ENCODE results near the gene RSL1D1.
A peak's percentile ranks its signal among the peaks of the same experiment; 100 is the strongest.

Gene RSL1D1

DNA sequence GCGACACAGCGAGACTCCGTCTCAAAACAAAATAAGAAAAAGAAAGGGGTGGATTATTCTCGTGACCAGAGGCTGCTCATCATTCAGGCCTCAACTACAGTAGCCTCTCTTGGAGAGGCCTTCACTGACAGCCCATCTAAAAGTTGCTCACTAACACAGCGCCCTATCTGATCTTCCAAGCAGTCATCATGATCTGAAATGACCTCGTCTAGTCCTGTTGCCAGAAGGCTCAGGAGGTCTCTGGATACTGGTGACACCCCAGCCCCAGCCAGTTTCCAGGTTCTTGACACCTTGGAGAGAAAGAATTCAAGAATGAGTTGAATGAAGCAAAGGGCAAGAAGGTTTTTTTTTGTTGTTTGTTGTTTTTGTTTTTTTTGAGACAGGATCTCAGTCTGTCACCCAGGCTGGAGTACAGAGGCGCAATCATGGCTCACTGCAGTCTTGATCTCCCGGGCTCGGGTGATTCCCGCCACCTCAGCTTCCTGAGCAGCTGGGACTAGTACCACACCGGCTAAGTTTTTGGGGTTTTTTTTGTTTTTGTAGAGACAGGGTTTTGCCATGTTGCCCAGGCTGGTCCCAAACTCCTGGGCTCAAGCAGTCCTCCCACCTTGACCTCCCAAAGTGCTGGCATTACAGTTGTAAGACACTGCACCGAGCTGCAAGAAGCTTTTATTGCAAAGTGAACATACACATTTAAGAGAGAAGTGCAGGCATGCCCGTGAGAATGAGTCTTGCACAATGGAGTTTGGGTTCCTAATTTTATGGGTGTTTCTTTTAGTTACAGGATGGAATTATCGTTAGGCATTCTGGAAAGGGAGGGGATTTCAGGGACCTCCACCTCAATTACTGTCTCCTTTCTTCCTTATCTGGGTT lies 51.6 kb downstream of the RSL1D1 start:
- TF ChIP-seq, protein P1, sequence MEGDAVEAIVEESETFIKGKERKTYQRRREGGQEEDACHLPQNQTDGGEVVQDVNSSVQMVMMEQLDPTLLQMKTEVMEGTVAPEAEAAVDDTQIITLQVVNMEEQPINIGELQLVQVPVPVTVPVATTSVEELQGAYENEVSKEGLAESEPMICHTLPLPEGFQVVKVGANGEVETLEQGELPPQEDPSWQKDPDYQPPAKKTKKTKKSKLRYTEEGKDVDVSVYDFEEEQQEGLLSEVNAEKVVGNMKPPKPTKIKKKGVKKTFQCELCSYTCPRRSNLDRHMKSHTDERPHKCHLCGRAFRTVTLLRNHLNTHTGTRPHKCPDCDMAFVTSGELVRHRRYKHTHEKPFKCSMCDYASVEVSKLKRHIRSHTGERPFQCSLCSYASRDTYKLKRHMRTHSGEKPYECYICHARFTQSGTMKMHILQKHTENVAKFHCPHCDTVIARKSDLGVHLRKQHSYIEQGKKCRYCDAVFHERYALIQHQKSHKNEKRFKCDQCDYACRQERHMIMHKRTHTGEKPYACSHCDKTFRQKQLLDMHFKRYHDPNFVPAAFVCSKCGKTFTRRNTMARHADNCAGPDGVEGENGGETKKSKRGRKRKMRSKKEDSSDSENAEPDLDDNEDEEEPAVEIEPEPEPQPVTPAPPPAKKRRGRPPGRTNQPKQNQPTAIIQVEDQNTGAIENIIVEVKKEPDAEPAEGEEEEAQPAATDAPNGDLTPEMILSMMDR (IDR thresholded peaks at IDR 0.05; ENCODE audit: low read depth, low read length, missing control alignments): no peak
- no peaks in the 10 kb centered on the region for H3K27me3 ChIP-seq (replicated peaks)
- no peak for DNase-seq
- in situ Hi-C loops (cut with HindIII; ENCODE audit: low pct_ligation_motif_present, low sequenced_read_pairs): no loop called here
- H3K4me3 ChIP-seq (ENCODE audit: low read depth, low read length): no peak overlapping the region
- H3K36me3 ChIP-seq (replicated peaks): peaks cover 6% of the 10 kb centered on the region
- H3K27ac ChIP-seq: no peak overlapping the region

DNA sequence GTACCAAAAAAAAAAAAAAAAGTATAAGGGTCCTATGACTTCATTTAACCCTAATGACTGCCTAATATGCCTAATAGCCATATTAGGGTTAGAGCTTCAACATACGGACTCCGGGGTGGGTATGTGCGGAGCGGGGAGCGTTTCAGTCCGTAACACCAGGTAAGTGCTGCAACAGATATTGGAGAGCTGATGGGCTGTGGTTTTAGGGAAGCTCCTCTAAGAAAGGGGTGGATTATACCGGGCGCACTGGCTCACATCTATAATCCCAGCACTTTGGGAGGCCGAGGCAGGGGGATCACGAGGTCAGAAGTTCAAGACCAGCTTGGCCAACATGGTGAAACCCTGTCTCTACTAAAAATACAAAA lies 52.3 kb downstream of the RSL1D1 start:
- Histone ChIP-seq H3K36me3 (replicated peaks) (peaks cover 6% of the 10 kb centered on the region), H3K27me3 (replicated peaks) (no peaks in the 10 kb centered on the region), H3K4me3 (ENCODE audit: low read depth, low read length) (no peak overlapping the region), H3K27ac (no peak overlapping the region)
- no peak for DNase-seq
- TF ChIP-seq, protein P1 (IDR thresholded peaks at IDR 0.05; ENCODE audit: low read depth, low read length, missing control alignments): no peak
- in situ Hi-C loops (cut with HindIII; ENCODE audit: low pct_ligation_motif_present, low sequenced_read_pairs): no loop called here

DNA sequence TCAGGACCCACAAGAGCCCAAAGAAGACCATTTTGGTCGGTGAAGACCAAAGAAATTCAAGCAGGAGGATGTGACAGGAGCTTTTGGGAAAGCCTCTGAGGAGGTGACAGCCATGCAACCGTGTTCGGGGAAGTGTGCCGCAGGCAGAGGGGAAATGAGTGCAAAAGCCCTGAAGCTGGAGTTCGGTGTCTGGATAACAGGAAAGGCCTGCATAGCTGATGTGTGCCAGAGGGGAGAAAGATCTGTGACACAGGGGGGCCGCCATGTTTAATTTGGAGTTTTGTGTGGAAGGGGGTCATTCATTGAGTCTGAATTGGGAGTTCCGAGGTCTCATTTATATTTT lies 53.4 kb downstream of the RSL1D1 start:
- DNase-seq: no peak
- Histone ChIP-seq H3K36me3 (replicated peaks) (peaks cover 6% of the 10 kb centered on the region), H3K27ac (peak overlapping the region; percentile 86), H3K27me3 (replicated peaks) (no peaks in the 10 kb centered on the region), H3K4me3 (ENCODE audit: low read depth, low read length) (peak overlapping the region; percentile 79)
- in situ Hi-C loops (cut with HindIII; ENCODE audit: low pct_ligation_motif_present, low sequenced_read_pairs): no loop called here
- TF ChIP-seq, protein P1 (IDR thresholded peaks at IDR 0.05; ENCODE audit: low read depth, low read length, missing control alignments): no peak

DNA sequence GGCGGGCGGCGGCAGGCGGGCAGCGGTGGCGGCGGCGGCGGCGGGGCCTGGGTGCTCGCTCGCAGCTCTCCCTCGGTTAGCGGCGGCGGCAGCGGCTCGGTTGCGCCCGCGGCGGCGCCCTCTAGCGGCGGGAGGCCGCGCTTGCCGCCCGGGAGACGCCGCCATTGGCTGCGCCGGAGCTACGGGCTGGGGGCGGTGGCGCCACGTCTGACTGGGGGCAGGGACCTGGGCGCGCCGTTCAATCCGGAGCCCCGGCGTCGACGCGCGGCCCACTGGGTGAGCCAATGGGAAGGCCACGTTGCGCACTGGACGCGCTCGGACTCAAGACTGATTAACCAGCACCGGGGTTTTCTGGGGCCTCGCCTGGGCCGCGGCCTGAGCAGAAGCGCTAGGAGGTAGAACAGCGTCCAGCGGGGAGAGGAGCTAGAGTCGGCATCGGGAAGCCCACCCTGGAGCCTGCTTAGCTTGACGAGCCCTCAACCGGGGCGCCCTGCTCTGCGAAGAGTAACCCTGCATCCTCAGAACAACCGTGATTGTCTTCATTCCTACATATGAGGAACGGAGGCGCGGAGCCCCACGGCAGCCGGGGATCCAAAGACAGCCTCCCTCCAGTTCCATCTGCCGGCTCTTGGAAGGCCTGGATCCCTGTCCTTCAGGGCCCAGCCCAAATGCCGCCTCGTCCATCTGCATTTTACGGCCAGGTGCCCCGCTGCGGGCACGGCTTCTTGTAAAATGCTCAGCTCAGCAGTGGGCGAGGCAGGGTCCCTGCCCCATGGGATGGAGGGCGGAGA lies 54.0 kb downstream of the RSL1D1 start, which contains the start of gene ZC3H7A:
ZC3H7A (minus strand) TSS at position 93 of the 791 bp plus-strand sequence. CDS start 14,904 bp downstream, outside the sequence.
- peak; percentile 94 for DNase-seq
- peak within 1 kb of the TSS; percentile 89 for H3K27ac ChIP-seq
- H3K4me3 ChIP-seq (ENCODE audit: low read depth, low read length): peak within 1 kb of the TSS; percentile 88
- TF ChIP-seq, protein P1 (IDR thresholded peaks at IDR 0.05; ENCODE audit: low read depth, low read length, missing control alignments): no peak
- in situ Hi-C loops (cut with HindIII; ENCODE audit: low pct_ligation_motif_present, low sequenced_read_pairs): no loop called here
- H3K36me3 ChIP-seq (replicated peaks): peaks cover 6% of the 10 kb centered on the region
- no peaks in the 10 kb centered on the region for H3K27me3 ChIP-seq (replicated peaks)

DNA sequence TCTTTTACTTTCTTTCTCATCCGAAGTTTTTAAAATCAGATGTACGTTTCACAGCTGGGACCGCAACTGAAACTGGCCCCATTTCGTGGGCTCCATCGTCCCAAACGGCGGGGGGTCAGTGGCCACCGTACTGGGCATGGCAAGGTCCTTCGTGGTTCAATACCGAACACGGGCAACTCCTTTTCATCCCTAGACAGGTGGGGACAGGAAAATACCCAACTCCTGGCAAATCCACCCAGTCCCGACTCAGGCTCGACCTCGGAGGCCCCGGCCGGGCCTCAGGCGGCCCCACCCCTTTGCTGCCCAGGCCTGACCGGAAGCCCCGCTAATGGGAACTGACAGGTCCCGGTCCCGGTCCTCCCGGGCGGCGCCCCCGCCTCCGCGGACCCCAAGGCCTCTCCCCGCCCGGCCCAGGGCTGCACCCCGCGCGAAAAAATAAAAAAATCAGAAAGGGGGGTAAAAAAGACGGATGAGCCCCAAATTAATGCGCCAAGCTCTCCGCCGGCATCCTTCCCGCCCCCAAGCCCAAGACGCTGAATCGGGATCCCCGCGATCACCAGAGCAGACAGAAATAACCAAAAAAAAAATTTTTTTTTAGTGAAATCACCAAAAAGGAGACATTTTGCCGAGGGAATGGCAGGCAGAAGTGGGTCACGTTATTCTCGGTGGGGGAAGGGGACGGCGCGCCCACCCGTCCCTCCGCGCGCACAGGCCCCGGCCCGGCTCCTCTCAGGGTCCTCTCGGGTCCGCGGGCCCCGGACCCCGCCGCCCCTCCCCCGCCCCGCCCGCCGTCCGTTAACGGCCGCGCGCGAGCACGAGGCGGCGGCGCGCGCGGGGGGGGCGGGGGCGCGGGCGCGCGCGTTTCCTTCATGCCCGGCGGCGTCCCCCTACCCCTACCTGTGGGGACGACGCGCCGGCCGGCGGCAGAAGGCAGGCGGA lies 54.8 kb downstream of the RSL1D1 start:
- peak overlapping the region; percentile 88 for H3K4me3 ChIP-seq (ENCODE audit: low read depth, low read length)
- no peaks in the 10 kb centered on the region for H3K27me3 ChIP-seq (replicated peaks)
- in situ Hi-C loops (cut with HindIII; ENCODE audit: low pct_ligation_motif_present, low sequenced_read_pairs): no loop called here
- no peak for DNase-seq
- H3K27ac ChIP-seq: peak overlapping the region; percentile 89
- TF ChIP-seq, protein P1 (IDR thresholded peaks at IDR 0.05; ENCODE audit: low read depth, low read length, missing control alignments): no peak
- peaks cover 6% of the 10 kb centered on the region for H3K36me3 ChIP-seq (replicated peaks)
